Right lobe of liver (tissue), 4 donors: ENCODE data around the gene CCL13.

Experiments
- CTCF ChIP-seq, 4 donors: fragments of 200-600 bp in 3 of 4; fragments of 450-650 bp in 1 of 4; IDR thresholded peaks; one replicate each; pipeline versions ENCODE4 v1.5.1 to v1.8.0; 2016 to 2022; ENCODE audit warnings: antibody characterized with exemption in 4 of 4, mild to moderate bottlenecking in 2 of 4
- POLR2A ChIP-seq: fragments of 450-650 bp; IDR thresholded peaks from one replicate; pipeline ENCODE4 v1.6.1; 2017; ENCODE audit warnings: antibody characterized with exemption, mild to moderate bottlenecking
- donor health status: DM: no; HTN: no; CAD: no.
- donor health status: DM: no; HTN: no; CAD: no.
- donor health status: DM: no; HTN: yes; CAD: no.

- TF ChIP-seq CTCF (IDR thresholded peaks at IDR 0.05) (no peak), POLR2A (no peak)
These were observed 41.0 kb downstream of the CCL13 start for GRCh38 chr17:34397265-34397664.
